SKM-1 (cell line): Measurements from ENCODE around the gene OBP2B.
"Not testable (repeated sequence)": the region's sequence is repeated elsewhere in the genome, so short reads cannot be mapped to it uniquely, and the experiment has no call there.

Experiments used
- DNase-seq: peaks from one replicate; lab custom pipeline; 2025; ENCODE audit not compliant: unreplicated experiment; lab: John Stamatoyannopoulos, UW

Gene OBP2B

GRCh38 chr9:133169687-133170086 is 39.4 kb downstream of the OBP2B start:
- DNase-seq, result not testable (repeated sequence)

GRCh38 chr9:133169102-133169501 is 39.9 kb downstream of the OBP2B start:
- no peak for DNase-seq

GRCh38 chr9:133168432-133168831 is 40.6 kb downstream of the OBP2B start:
- DNase-seq, result no peak

- DNase-seq, result no peak
These were observed 41.3 kb downstream of the OBP2B start for GRCh38 chr9:133167769-133168168.

- no peak for DNase-seq
These were observed 41.8 kb downstream of the OBP2B start for GRCh38 chr9:133167096-133167730.

- DNase-seq, result no peak
These were observed 42.7 kb downstream of the OBP2B start for GRCh38 chr9:133166392-133166791.

- no peak for DNase-seq
These were observed 43.7 kb downstream of the OBP2B start for GRCh38 chr9:133165452-133165730.

GRCh38 chr9:133164191-133164590 is 44.9 kb downstream of the OBP2B start:
- no peak for DNase-seq

- DNase-seq, result peak; percentile 81
These were observed 45.4 kb downstream of the OBP2B start, which contains the start of gene GBGT1 for GRCh38 chr9:133163504-133164172. TSS of gene GBGT1 (minus strand) at chr9:133163914. CDS start at chr9:133162412, 1,502 bp downstream.

- DNase-seq, result no peak
These were observed 46.1 kb downstream of the OBP2B start for GRCh38 chr9:133162861-133163503.

GRCh38 chr9:133161547-133161950 is 47.5 kb downstream of the OBP2B start:
- DNase-seq, result no peak

- peak; percentile 67 for DNase-seq
These were observed 48.1 kb downstream of the OBP2B start for GRCh38 chr9:133160742-133161546.

GRCh38 chr9:133158695-133159094 is 50.4 kb downstream of the OBP2B start:
- DNase-seq, result no peak
